ENCODE results near the gene ATP1B4.

Gene ATP1B4

GRCh38 chrX:120377715-120378114, 15.8 kb downstream of the ATP1B4 start:
- no peak for DNase-seq

- no peak for DNase-seq
Measured at GRCh38 chrX:120378570-120378969, 16.7 kb downstream of the ATP1B4 start.

GRCh38 chrX:120379937-120380681, 18.2 kb downstream of the ATP1B4 start:
- no peak for DNase-seq

GRCh38 chrX:120380699-120381098, 18.8 kb downstream of the ATP1B4 start:
- peak; percentile 59 for DNase-seq

GRCh38 chrX:120401301-120401700, 39.4 kb downstream of the ATP1B4 start:
- DNase-seq = no peak

GRCh38 chrX:120402369-120402768, 40.5 kb downstream of the ATP1B4 start:
- no peak for DNase-seq

- no peak for DNase-seq
Measured at GRCh38 chrX:120406638-120407037, 44.7 kb downstream of the ATP1B4 start.

- no peak for DNase-seq
Measured at GRCh38 chrX:120408168-120408567, 46.3 kb downstream of the ATP1B4 start.

GRCh38 chrX:120419463-120419862, 57.6 kb downstream of the ATP1B4 start:
- peak; percentile 22 for DNase-seq

GRCh38 chrX:120426599-120426998, 64.7 kb downstream of the ATP1B4 start:
- no peak for DNase-seq

- DNase-seq = peak; percentile 1
Measured at GRCh38 chrX:120428309-120428708, 66.4 kb downstream of the ATP1B4 start.

- DNase-seq = no peak
Measured at GRCh38 chrX:120429776-120430540, 68.1 kb downstream of the ATP1B4 start.
